HEK293T (cell line): ENCODE measurements around the gene NKX1-2.
"Not testable (repeated sequence)": the region's sequence is repeated elsewhere in the genome, so short reads cannot be mapped to it uniquely, and the experiment has no call there.

Source experiments
- ARNT ChIP-seq: fragments of 450-650 bp; IDR thresholded peaks from 2 replicates; pipeline ENCODE4 v1.6.1; 2017; ENCODE audit warnings: mild to moderate bottlenecking
- CTBP1 ChIP-seq: fragments of 450-650 bp; IDR thresholded peaks from 2 replicates; pipeline ENCODE4 v1.6.1; 2016; ENCODE audit warnings: borderline replicate concordance
- FOXK2 ChIP-seq: fragments of 450-650 bp; IDR thresholded peaks from 2 replicates; pipeline ENCODE4 v1.6.1; 2016; ENCODE audit warnings: mild to moderate bottlenecking
- PKNOX1 ChIP-seq: fragments of 450-650 bp; IDR thresholded peaks from 2 replicates; pipeline ENCODE4 v1.6.1; 2016
- SP1 ChIP-seq: fragments of 450-650 bp; IDR thresholded peaks from 2 replicates; pipeline ENCODE4 v1.6.1; 2017
- SUZ12 ChIP-seq: fragments of 450-650 bp; IDR thresholded peaks from 2 replicates; pipeline ENCODE4 v1.6.1; 2016; ENCODE audit warnings: mild to moderate bottlenecking
- ZNF384 ChIP-seq: fragments of 450-650 bp; IDR thresholded peaks from 2 replicates; pipeline ENCODE4 v1.6.1; 2016

DNA sequence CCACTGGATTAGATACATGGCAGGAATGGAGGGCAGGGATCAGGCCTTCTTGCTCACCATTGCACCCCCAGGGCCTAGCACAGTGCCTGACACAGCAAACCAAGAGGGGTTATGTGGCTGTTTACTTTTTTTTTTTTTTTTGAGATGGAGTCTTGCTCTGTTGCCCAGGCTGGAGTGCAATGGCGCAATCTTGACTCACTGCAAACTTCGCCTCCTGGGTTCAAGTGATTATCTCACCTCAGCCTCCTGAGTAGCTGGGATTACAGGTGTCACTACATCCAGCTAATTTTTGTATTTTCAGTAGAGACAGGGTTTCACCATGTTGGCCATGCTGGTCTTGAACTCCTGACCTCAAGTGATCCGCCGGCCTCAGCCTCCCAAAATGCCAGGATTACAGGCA lies 14.2 kb downstream of the NKX1-2 start:
- TF ChIP-seq SUZ12, ARNT, SP1, PKNOX1, CTBP1, ZNF384, FOXK2: not testable (repeated sequence)
